ENCODE results near the gene ANKRD9. TPM values are rescaled to one million over a fixed set of nuclear protein-coding genes. Genes with fewer than 3 reads are reported as not detected.

ANKRD9 gene
- total RNA-seq, 1 donor from 2014 or later = 10.8 TPM

GRCh38 chr14:102510616-102511520 lies 1.3 kb upstream of the ANKRD9 start:
- no peak overlapping the region for H3K9ac ChIP-seq
- peak overlapping the region; percentile 72 for H3K4me2 ChIP-seq
- peaks cover 9% of the 10 kb centered on the region for H4K20me1 ChIP-seq (ENCODE audit: low read depth)
- peak; percentile 91 for DNase-seq (ENCODE audit: low spot score)
- peaks cover 27% of the 10 kb centered on the region for H3F3A ChIP-seq (ENCODE audit: low read depth)
- Mint-ChIP-seq H3K27me3 (ENCODE audit: insufficient read depth, low read depth) (peaks cover 8% of the 10 kb centered on the region), H3K4me3 (peak overlapping the region; percentile 89), H3K36me3 (peaks cover 3% of the 10 kb centered on the region), H3K9me3 (no peaks in the 10 kb centered on the region), H3K4me1 (peaks cover 30% of the 10 kb centered on the region), H3K27ac (peak overlapping the region; percentile 17)
- no peak overlapping the region for H3K27ac ChIP-seq
- peak overlapping the region; percentile 64 for H3K4me3 ChIP-seq
- no peaks in the 10 kb centered on the region for H3K36me3 ChIP-seq
- no peaks in the 10 kb centered on the region for H3K27me3 ChIP-seq
- H3K4me1 ChIP-seq = peaks cover 4% of the 10 kb centered on the region
- peaks cover 7% of the 10 kb centered on the region for H3K79me2 ChIP-seq (ENCODE audit: low read depth)
- H3K9me3 ChIP-seq (ENCODE audit: low read depth) = no peaks in the 10 kb centered on the region
- no peak for TF ChIP-seq EZH2phosphoT487 (IDR thresholded peaks at IDR 0.05)
- peak; percentile 43 for TF ChIP-seq EZH2 (IDR thresholded peaks at IDR 0.05)
- peak overlapping the region; percentile 90 for H2AFZ ChIP-seq (replicated peaks)

GRCh38 chr14:102508774-102509745 lies 516 bp downstream of the ANKRD9 start:
- H3F3A ChIP-seq (ENCODE audit: low read depth) = peaks cover 29% of the 10 kb centered on the region
- H3K27me3 ChIP-seq = no peaks in the 10 kb centered on the region
- peaks cover 4% of the 10 kb centered on the region for H3K4me1 ChIP-seq
- H3K27ac ChIP-seq = no peak overlapping the region
- DNase-seq (ENCODE audit: low spot score) = no peak
- peaks cover 7% of the 10 kb centered on the region for H3K27me3 Mint-ChIP-seq (ENCODE audit: insufficient read depth, low read depth)
- H3K9me3 ChIP-seq (ENCODE audit: low read depth) = no peaks in the 10 kb centered on the region
- H3K79me2 ChIP-seq (ENCODE audit: low read depth) = peaks cover 7% of the 10 kb centered on the region
- no peak overlapping the region for H3K27ac Mint-ChIP-seq
- H3K9me3 Mint-ChIP-seq = no peaks in the 10 kb centered on the region
- H3K9ac ChIP-seq = peak overlapping the region; percentile 73
- peak overlapping the region; percentile 90 for H3K4me3 Mint-ChIP-seq
- H3K4me1 Mint-ChIP-seq = peaks cover 30% of the 10 kb centered on the region
- peaks cover 9% of the 10 kb centered on the region for H4K20me1 ChIP-seq (ENCODE audit: low read depth)
- TF ChIP-seq EZH2phosphoT487 (IDR thresholded peaks at IDR 0.05) = no peak
- no peaks in the 10 kb centered on the region for H3K36me3 ChIP-seq
- H2AFZ ChIP-seq (replicated peaks) = no peak overlapping the region
- peak overlapping the region; percentile 93 for H3K4me3 ChIP-seq
- peaks cover 3% of the 10 kb centered on the region for H3K36me3 Mint-ChIP-seq
- H3K4me2 ChIP-seq = peak overlapping the region; percentile 99

GRCh38 chr14:102508410-102508773 lies 1.2 kb downstream of the ANKRD9 start:
- peaks cover 7% of the 10 kb centered on the region for H3K27me3 Mint-ChIP-seq (ENCODE audit: insufficient read depth, low read depth)
- H3K4me3 Mint-ChIP-seq = peak overlapping the region; percentile 90
- H3K36me3 Mint-ChIP-seq = peaks cover 3% of the 10 kb centered on the region
- H3K27me3 ChIP-seq = no peaks in the 10 kb centered on the region
- H3K9me3 ChIP-seq (ENCODE audit: low read depth) = no peaks in the 10 kb centered on the region
- H4K20me1 ChIP-seq (ENCODE audit: low read depth) = peaks cover 9% of the 10 kb centered on the region
- no peak overlapping the region for H3K27ac Mint-ChIP-seq
- H3K4me1 Mint-ChIP-seq = peaks cover 34% of the 10 kb centered on the region
- H3K4me1 ChIP-seq = peaks cover 4% of the 10 kb centered on the region
- no peak overlapping the region for H3K27ac ChIP-seq
- H3K4me2 ChIP-seq = peak overlapping the region; percentile 99
- H2AFZ ChIP-seq (replicated peaks) = no peak overlapping the region
- no peak overlapping the region for H3K9ac ChIP-seq
- TF ChIP-seq EZH2 (IDR thresholded peaks at IDR 0.05) (no peak), CTCF (IDR thresholded peaks at IDR 0.05) (no peak)
- peak overlapping the region; percentile 93 for H3K4me3 ChIP-seq
- no peaks in the 10 kb centered on the region for H3K9me3 Mint-ChIP-seq
- DNase-seq (ENCODE audit: low spot score) = no peak
- peaks cover 7% of the 10 kb centered on the region for H3K79me2 ChIP-seq (ENCODE audit: low read depth)
- no peaks in the 10 kb centered on the region for H3K36me3 ChIP-seq
- peaks cover 29% of the 10 kb centered on the region for H3F3A ChIP-seq (ENCODE audit: low read depth)

GRCh38 chr14:102507857-102508312 lies 1.7 kb downstream of the ANKRD9 start:
- TF ChIP-seq EZH2 (IDR thresholded peaks at IDR 0.05) (no peak), CTCF (IDR thresholded peaks at IDR 0.05) (no peak)
- no peaks in the 10 kb centered on the region for H3K27me3 ChIP-seq
- H3K9me3 ChIP-seq (ENCODE audit: low read depth) = no peaks in the 10 kb centered on the region
- no peak overlapping the region for H3K27ac ChIP-seq
- peaks cover 34% of the 10 kb centered on the region for H3K4me1 Mint-ChIP-seq
- H3F3A ChIP-seq (ENCODE audit: low read depth) = peaks cover 29% of the 10 kb centered on the region
- H3K27ac Mint-ChIP-seq = no peak overlapping the region
- H3K9me3 Mint-ChIP-seq = no peaks in the 10 kb centered on the region
- H3K4me3 Mint-ChIP-seq = peak overlapping the region; percentile 90
- no peaks in the 10 kb centered on the region for H3K36me3 ChIP-seq
- peaks cover 4% of the 10 kb centered on the region for H3K4me1 ChIP-seq
- peaks cover 7% of the 10 kb centered on the region for H3K79me2 ChIP-seq (ENCODE audit: low read depth)
- peaks cover 3% of the 10 kb centered on the region for H3K36me3 Mint-ChIP-seq
- no peak overlapping the region for H3K9ac ChIP-seq
- H4K20me1 ChIP-seq (ENCODE audit: low read depth) = peaks cover 9% of the 10 kb centered on the region
- no peak for DNase-seq (ENCODE audit: low spot score)
- H2AFZ ChIP-seq (replicated peaks) = no peak overlapping the region
- no peak overlapping the region for H3K4me3 ChIP-seq
- H3K27me3 Mint-ChIP-seq (ENCODE audit: insufficient read depth, low read depth) = peaks cover 7% of the 10 kb centered on the region
- no peak overlapping the region for H3K4me2 ChIP-seq

All from neural progenitor cell (in vitro differentiated cells).